Measurements from ENCODE around the gene STAC2. TPM values are rescaled to one million over a fixed set of nuclear protein-coding genes. Genes with fewer than 3 reads are reported as not detected.
"Not testable (repeated sequence)": the region's sequence is repeated elsewhere in the genome, so short reads cannot be mapped to it uniquely, and the experiment has no call there.

The STAC2 gene
- total RNA-seq, 2 donors from 2014 or later = not detected

DNA sequence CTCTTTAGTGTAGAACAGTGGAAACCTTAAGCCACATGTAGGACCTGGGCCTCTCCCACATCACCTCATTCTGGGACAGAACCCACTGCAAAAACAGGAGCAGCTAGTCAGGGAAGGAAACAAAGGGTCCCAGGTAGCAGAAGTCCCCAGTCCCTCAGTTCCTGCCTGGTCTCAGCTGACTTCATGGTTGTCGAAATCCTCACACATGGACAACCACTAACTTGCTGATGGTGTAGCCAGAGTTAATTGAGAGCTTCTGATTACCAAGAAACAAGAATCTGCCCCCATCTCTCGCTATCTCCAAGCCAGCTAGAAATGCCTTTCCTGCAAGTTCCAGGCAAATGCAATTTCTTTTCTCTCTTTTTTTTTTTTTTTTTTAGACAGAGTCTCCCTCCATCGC is 56.2 kb downstream of the STAC2 start:
- Histone ChIP-seq H3K27me3 (no peaks in the 10 kb centered on the region), H3K4me1 (peaks cover 50% of the 10 kb centered on the region), H3K9me3 (no peaks in the 10 kb centered on the region), H3K27ac (no peak overlapping the region), H3K4me3 (no peak overlapping the region), H3K36me3 (replicated peaks in 1 of 2; ENCODE audit: insufficient read depth in 1 of 2, low read depth in 2 of 2) (no peaks in the 10 kb centered on the region)
- DNase-seq (no peak), ATAC-seq (no peak)
- intact Hi-C loops (cut with DNase I) = loop anchor here (10.0 kb wide), 1 partner anchor 65 kb away; no protein-coding TSS in a partner anchor
- WGBS, 2 donors = 70 to 86% methylated on average over 3 of the region's 3 CpGs
- TF ChIP-seq, protein P1, sequence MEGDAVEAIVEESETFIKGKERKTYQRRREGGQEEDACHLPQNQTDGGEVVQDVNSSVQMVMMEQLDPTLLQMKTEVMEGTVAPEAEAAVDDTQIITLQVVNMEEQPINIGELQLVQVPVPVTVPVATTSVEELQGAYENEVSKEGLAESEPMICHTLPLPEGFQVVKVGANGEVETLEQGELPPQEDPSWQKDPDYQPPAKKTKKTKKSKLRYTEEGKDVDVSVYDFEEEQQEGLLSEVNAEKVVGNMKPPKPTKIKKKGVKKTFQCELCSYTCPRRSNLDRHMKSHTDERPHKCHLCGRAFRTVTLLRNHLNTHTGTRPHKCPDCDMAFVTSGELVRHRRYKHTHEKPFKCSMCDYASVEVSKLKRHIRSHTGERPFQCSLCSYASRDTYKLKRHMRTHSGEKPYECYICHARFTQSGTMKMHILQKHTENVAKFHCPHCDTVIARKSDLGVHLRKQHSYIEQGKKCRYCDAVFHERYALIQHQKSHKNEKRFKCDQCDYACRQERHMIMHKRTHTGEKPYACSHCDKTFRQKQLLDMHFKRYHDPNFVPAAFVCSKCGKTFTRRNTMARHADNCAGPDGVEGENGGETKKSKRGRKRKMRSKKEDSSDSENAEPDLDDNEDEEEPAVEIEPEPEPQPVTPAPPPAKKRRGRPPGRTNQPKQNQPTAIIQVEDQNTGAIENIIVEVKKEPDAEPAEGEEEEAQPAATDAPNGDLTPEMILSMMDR (IDR thresholded peaks at IDR 0.05) = no peak
- TF ChIP-seq POLR2A (IDR thresholded peaks at IDR 0.05) = no peak

DNA sequence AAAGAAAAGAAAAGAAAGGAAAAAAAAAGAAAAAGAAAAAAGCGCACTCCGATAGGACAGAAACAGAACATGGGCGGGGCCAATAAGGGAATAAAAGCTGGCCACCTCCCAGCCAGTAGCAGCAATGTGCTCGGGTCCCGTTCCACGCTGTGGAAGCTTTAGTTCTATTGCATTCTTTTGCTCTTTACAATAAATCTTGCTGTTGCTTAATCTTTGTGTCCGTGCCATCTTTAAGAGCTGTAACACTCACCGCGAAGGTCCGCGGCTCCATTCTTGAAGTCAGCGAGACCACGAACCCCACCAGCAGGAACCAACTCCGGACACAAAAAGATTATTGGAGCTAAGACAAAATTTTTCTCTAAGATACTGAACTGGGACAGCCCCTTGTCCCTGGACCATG is 56.6 kb downstream of the STAC2 start:
- WGBS, 2 donors = 84% methylated on average over 14 of the region's 14 CpGs
- Histone ChIP-seq H3K36me3 (replicated peaks in 1 of 2; ENCODE audit: insufficient read depth in 1 of 2, low read depth in 2 of 2) (no peaks in the 10 kb centered on the region), H3K4me3 (no peak overlapping the region), H3K9me3 (no peaks in the 10 kb centered on the region), H3K4me1 (peaks cover 54% of the 10 kb centered on the region), H3K27ac (no peak overlapping the region), H3K27me3 (no peaks in the 10 kb centered on the region)
- intact Hi-C loops (cut with DNase I) = loop anchor here (10.0 kb wide), 1 partner anchor 66 kb away; no protein-coding TSS in a partner anchor
- TF ChIP-seq POLR2A (IDR thresholded peaks at IDR 0.05) = no peak
- TF ChIP-seq, protein P1 (IDR thresholded peaks at IDR 0.05) = no peak
- ATAC-seq = no peak
- no peak for DNase-seq

DNA sequence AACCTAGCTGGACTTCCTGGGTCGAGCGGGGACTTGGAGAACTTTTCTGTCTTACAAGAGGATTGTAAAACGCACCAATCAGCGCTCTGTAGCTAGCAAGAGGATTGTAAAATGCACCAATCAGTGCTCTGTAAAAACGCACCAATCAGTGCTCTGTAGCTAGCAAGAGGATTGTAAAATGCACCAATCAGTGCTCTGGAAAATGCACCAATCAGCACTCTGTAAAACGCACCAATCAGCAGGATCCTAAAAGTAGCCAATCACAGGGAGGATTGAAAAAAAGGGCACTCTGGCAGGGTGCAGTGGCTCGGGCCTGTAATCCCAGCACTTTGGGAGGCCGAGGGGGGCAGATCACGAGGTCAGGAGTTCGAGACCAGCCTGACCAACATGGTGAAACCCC is 57.2 kb downstream of the STAC2 start:
- intact Hi-C loops (cut with DNase I) = loop anchor here (10.0 kb wide), 1 partner anchor 66 kb away; no protein-coding TSS in a partner anchor

DNA sequence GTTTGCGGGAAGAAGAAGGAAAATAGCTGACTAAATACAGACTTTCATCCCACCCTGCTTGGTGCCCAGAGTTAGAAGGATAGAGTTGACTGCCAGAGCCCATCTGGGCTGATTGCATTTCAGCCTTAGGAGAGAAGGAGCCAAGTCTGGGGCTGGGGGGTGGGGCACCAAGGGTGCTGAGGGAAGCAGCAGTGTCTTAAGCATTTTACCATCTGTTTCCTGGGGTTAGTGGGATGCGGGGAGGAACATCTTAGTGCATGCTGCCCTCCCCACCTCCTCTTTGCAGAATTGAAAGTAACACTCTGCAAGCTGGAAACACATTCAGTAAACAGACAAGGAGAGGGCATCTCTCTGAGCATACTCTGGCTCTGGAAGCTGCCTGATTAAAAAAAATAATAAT is 58.3 kb downstream of the STAC2 start:
- H3K4me3 ChIP-seq = no peak overlapping the region
- H3K36me3 ChIP-seq (replicated peaks in 1 of 2; ENCODE audit: insufficient read depth in 1 of 2, low read depth in 2 of 2) = no peaks in the 10 kb centered on the region
- no peaks in the 10 kb centered on the region for H3K9me3 ChIP-seq
- peak in 2 of 4 donors; percentile 28 to 37 for DNase-seq
- WGBS, 2 donors = 15% methylated on average over 2 of the region's 2 CpGs
- no peak for TF ChIP-seq POLR2A (IDR thresholded peaks at IDR 0.05)
- TF ChIP-seq, protein P1 (IDR thresholded peaks at IDR 0.05) = no peak
- no peaks in the 10 kb centered on the region for H3K27me3 ChIP-seq
- H3K4me1 ChIP-seq = peaks cover 54% of the 10 kb centered on the region
- peak overlapping the region in 2 of 4 donors; percentile 72 to 78 for H3K27ac ChIP-seq
- no peak for ATAC-seq
- intact Hi-C loops (cut with DNase I) = loop anchor here (10.0 kb wide), 1 partner anchor 67 kb away; no protein-coding TSS in a partner anchor

More for the DNA sequence above, 57.2 kb downstream of the STAC2 start:
- H3K27ac ChIP-seq; H3K9me3 ChIP-seq; H3K27me3 ChIP-seq; ATAC-seq; H3K4me3 ChIP-seq; DNase-seq; H3K36me3 ChIP-seq (replicated peaks in 1 of 2; ENCODE audit: insufficient read depth in 1 of 2, low read depth in 2 of 2): not testable (repeated sequence)
- H3K4me1 ChIP-seq = peaks cover 56% of the 10 kb centered on the region
- WGBS, 2 donors = 88 to 92% methylated on average over 10 of the region's 10 CpGs

DNA sequence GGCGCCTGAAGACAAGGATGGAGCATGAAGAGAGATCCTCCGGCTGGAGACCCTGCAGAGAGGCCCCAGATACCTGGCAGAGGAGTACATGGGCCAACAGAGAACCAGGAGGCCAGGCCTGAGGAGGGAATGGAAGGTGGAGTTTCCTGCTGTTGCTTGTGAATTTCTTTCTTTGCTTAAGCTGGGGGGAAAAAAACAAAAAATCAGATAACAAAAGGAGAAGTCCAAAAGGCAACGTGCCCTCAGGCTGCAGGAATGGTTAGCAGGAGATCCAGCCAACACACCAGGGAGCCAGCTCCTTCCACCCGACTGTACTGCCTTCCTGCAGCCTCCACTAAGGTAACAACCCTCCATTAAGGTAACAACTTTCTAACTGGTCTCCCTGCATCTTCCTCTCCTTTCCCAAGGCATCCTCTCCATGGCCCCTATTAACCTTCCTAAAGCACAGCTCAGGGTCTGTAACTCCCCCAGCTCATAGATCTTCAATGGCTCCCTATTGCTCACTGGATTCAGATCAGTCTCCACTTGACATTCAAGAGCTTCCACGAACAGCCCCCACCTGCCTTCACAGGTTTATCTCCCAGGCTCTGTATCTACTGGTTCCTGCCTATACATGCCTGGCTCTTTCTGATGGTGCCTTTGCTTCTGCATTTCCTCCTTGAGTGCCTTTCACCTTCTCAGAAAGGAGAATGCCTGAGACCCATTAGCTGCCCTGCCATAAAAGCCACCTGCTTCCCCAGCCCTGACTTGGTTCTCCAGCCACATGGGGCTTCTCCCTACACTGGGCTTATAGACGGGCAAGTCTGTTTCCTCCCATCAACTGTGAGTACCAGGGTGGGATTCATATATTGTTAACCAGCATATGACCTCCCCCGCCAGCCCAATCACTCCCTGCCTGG is 59.1 kb downstream of the STAC2 start:
- Histone ChIP-seq H3K9me3 (no peaks in the 10 kb centered on the region), H3K27ac (peak overlapping the region; percentile 69 to 81 (median 75)), H3K4me3 (no peak overlapping the region), H3K36me3 (replicated peaks in 1 of 2; ENCODE audit: insufficient read depth in 1 of 2, low read depth in 2 of 2) (no peaks in the 10 kb centered on the region), H3K27me3 (no peaks in the 10 kb centered on the region), H3K4me1 (peaks cover 46% of the 10 kb centered on the region)
- peak in 2 of 3 donors; percentile 42 to 47 for TF ChIP-seq POLR2A (IDR thresholded peaks at IDR 0.05)
- TF ChIP-seq, protein P1 (IDR thresholded peaks at IDR 0.05) = no peak
- 27 to 34% methylated on average over 7 of the region's 7 CpGs for WGBS, 2 donors
- peak; percentile 69 for ATAC-seq
- intact Hi-C loops (cut with DNase I) = loop anchor here (10.0 kb wide), 1 partner anchor 68 kb away; no protein-coding TSS in a partner anchor
- DNase-seq = peak; percentile 58 to 78 (median 72)

All from body of pancreas (tissue), 4 donors.